HepG2 (cell line): Measurements from ENCODE around the gene FGD2. TPM values are rescaled to one million over a fixed set of nuclear protein-coding genes. Genes with fewer than 3 reads are reported as not detected.

Experiments
- ETV5 ChIP-seq: IDR thresholded peaks from 2 replicates; pipeline ENCODE4 v1.6.1; 2018; ENCODE audit warnings: missing biosample characterization, missing genetic modification reagents, inconsistent platforms, borderline replicate concordance
- FOXO1 ChIP-seq: sonication (generic); formaldehyde crosslinking; IDR thresholded peaks from 2 replicates; pipeline ENCODE4 v1.4.0; 2020; ENCODE audit warnings: missing genetic modification reagents
- PAF1 ChIP-seq: IDR thresholded peaks from 2 replicates; pipeline ENCODE4 v1.6.1; 2016; ENCODE audit warnings: missing genetic modification reagents, missing compliant biosample characterization
- ZNF101 ChIP-seq: sonication (generic); formaldehyde crosslinking; IDR thresholded peaks from 2 replicates; pipeline ENCODE4 v1.4.0; 2020; ENCODE audit warnings: mild to moderate bottlenecking, low read depth, missing genetic modification reagents, borderline replicate concordance
- ZNF569 ChIP-seq: sonication (generic); formaldehyde crosslinking; IDR thresholded peaks from 2 replicates; pipeline ENCODE4 v1.5.0; 2020; ENCODE audit warnings: mild to moderate bottlenecking, missing genetic modification reagents, moderate library complexity, borderline replicate concordance
- ZNF788 ChIP-seq: sonication (generic); formaldehyde crosslinking; IDR thresholded peaks from 2 replicates; pipeline ENCODE4 v1.5.0; 2020; ENCODE audit warnings: mild to moderate bottlenecking, missing genetic modification reagents, borderline replicate concordance
- polyA plus RNA-seq, 8 experiments: library from polyadenylated mRNA; depleted of rRNA in 3 of 8; stranded (reverse) in 7 of 8; unstranded in 1 of 8; fragments of >200 nt; fragmentation: Illumina TruSeq in 4 of 8; extraction: Trizol in 4 of 8; gene quantifications; 2 replicates each; pipeline versions ENCODE4 v1.2.1 to v1.2.3, GENCODE V29; 2011 to 2016; ENCODE audit warnings: low read depth in 4 of 8, missing spikeins in 1 of 8, mixed read lengths in 1 of 8; ENCODE audit not compliant: insufficient read depth in 1 of 8
- total RNA-seq, 5 experiments: library from RNA; depleted of rRNA; stranded (reverse); fragments of >200 nt; fragmentation: Illumina TruSeq; extraction: Trizol; gene quantifications; 2 replicates each; pipeline ENCODE4 v1.2.3, GENCODE V29; 2016; ENCODE audit warnings: low read depth in 1 of 5
- TF ChIP-seq, protein P1 (sequence below): sonication (generic); formaldehyde crosslinking; IDR thresholded peaks from 2 replicates; pipeline ENCODE4 v1.4.0; 2020; ENCODE audit warnings: missing genetic modification reagents, borderline replicate concordance
- TF ChIP-seq, protein P2 (sequence below): sonication (generic); formaldehyde crosslinking; IDR thresholded peaks from 2 replicates; pipeline ENCODE4 v1.4.0; 2020; ENCODE audit warnings: missing genetic modification reagents, borderline replicate concordance
- TF ChIP-seq, protein P3 (sequence below): sonication (generic); formaldehyde crosslinking; IDR thresholded peaks from 2 replicates; pipeline ENCODE4 v1.5.0; 2020; ENCODE audit warnings: mild to moderate bottlenecking, low read depth, missing genetic modification reagents, borderline replicate concordance
- TF ChIP-seq, protein P4 (sequence below): sonication (generic); formaldehyde crosslinking; IDR thresholded peaks from 2 replicates; pipeline ENCODE4 v1.8.0; 2022; ENCODE audit warnings: mild to moderate bottlenecking, missing genetic modification reagents, moderate library complexity
- TF ChIP-seq, protein P5 (sequence below): sonication (generic); formaldehyde crosslinking; IDR thresholded peaks from 2 replicates; pipeline ENCODE4 v1.4.0; 2020; ENCODE audit warnings: mild to moderate bottlenecking, missing genetic modification reagents

FGD2 gene
- total and polyA plus RNA-seq, 2 of the 13 experiments (the other 11 are each of a cell fraction or from before 2014, with no cell fraction given): not detected

DNA sequence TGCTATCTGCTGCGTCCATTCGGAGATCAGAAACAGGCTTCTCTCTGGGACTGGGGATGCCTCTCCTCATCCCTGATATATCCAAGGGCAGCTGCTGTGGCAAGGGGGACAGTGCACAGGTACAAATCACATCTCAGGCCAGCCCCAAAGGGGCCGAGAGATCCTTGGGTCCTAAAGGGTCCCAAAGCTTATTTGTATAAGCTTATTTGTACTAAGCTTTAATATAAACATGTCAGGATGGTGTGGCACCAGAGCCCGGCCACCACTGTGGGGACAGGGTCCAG is 45.3 kb downstream of the FGD2 start (continued):
- TF ChIP-seq, protein P1, sequence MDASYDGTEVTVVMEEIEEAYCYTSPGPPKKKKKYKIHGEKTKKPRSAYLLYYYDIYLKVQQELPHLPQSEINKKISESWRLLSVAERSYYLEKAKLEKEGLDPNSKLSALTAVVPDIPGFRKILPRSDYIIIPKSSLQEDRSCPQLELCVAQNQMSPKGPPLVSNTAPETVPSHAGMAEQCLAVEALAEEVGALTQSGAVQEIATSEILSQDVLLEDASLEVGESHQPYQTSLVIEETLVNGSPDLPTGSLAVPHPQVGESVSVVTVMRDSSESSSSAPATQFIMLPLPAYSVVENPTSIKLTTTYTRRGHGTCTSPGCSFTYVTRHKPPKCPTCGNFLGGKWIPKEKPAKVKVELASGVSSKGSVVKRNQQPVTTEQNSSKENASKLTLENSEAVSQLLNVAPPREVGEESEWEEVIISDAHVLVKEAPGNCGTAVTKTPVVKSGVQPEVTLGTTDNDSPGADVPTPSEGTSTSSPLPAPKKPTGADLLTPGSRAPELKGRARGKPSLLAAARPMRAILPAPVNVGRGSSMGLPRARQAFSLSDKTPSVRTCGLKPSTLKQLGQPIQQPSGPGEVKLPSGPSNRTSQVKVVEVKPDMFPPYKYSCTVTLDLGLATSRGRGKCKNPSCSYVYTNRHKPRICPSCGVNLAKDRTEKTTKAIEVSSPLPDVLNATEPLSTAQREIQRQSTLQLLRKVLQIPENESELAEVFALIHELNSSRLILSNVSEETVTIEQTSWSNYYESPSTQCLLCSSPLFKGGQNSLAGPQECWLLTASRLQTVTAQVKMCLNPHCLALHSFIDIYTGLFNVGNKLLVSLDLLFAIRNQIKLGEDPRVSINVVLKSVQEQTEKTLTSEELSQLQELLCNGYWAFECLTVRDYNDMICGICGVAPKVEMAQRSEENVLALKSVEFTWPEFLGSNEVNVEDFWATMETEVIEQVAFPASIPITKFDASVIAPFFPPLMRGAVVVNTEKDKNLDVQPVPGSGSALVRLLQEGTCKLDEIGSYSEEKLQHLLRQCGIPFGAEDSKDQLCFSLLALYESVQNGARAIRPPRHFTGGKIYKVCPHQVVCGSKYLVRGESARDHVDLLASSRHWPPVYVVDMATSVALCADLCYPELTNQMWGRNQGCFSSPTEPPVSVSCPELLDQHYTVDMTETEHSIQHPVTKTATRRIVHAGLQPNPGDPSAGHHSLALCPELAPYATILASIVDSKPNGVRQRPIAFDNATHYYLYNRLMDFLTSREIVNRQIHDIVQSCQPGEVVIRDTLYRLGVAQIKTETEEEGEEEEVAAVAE (CRISPR knock-in tag): peak; percentile 1; the same call in 1 of the 2 replicates
- TF ChIP-seq ETV5 (CRISPR knock-in tag) (0 out of 2 replicates have a peak, but pooled peaks have one; percentile 8), PAF1 (CRISPR knock-in tag) (no peak), ZNF569 (no peak), ZNF101 (no peak), FOXO1 (CRISPR knock-in tag) (no peak), ZNF788 (CRISPR knock-in tag) (0 out of 2 replicates have a peak, but pooled peaks have one; percentile 60)
- TF ChIP-seq, protein P2, sequence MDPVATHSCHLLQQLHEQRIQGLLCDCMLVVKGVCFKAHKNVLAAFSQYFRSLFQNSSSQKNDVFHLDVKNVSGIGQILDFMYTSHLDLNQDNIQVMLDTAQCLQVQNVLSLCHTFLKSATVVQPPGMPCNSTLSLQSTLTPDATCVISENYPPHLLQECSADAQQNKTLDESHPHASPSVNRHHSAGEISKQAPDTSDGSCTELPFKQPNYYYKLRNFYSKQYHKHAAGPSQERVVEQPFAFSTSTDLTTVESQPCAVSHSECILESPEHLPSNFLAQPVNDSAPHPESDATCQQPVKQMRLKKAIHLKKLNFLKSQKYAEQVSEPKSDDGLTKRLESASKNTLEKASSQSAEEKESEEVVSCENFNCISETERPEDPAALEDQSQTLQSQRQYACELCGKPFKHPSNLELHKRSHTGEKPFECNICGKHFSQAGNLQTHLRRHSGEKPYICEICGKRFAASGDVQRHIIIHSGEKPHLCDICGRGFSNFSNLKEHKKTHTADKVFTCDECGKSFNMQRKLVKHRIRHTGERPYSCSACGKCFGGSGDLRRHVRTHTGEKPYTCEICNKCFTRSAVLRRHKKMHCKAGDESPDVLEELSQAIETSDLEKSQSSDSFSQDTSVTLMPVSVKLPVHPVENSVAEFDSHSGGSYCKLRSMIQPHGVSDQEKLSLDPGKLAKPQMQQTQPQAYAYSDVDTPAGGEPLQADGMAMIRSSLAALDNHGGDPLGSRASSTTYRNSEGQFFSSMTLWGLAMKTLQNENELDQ (CRISPR knock-in tag): no peak
- TF ChIP-seq, protein P3, sequence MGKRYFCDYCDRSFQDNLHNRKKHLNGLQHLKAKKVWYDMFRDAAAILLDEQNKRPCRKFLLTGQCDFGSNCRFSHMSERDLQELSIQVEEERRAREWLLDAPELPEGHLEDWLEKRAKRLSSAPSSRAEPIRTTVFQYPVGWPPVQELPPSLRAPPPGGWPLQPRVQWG (CRISPR knock-in tag): 0 out of 2 replicates have a peak, but pooled peaks have one; percentile 34
- TF ChIP-seq, protein P4, sequence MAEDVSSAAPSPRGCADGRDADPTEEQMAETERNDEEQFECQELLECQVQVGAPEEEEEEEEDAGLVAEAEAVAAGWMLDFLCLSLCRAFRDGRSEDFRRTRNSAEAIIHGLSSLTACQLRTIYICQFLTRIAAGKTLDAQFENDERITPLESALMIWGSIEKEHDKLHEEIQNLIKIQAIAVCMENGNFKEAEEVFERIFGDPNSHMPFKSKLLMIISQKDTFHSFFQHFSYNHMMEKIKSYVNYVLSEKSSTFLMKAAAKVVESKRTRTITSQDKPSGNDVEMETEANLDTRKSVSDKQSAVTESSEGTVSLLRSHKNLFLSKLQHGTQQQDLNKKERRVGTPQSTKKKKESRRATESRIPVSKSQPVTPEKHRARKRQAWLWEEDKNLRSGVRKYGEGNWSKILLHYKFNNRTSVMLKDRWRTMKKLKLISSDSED (CRISPR knock-in tag): no peak
- TF ChIP-seq, protein P5, sequence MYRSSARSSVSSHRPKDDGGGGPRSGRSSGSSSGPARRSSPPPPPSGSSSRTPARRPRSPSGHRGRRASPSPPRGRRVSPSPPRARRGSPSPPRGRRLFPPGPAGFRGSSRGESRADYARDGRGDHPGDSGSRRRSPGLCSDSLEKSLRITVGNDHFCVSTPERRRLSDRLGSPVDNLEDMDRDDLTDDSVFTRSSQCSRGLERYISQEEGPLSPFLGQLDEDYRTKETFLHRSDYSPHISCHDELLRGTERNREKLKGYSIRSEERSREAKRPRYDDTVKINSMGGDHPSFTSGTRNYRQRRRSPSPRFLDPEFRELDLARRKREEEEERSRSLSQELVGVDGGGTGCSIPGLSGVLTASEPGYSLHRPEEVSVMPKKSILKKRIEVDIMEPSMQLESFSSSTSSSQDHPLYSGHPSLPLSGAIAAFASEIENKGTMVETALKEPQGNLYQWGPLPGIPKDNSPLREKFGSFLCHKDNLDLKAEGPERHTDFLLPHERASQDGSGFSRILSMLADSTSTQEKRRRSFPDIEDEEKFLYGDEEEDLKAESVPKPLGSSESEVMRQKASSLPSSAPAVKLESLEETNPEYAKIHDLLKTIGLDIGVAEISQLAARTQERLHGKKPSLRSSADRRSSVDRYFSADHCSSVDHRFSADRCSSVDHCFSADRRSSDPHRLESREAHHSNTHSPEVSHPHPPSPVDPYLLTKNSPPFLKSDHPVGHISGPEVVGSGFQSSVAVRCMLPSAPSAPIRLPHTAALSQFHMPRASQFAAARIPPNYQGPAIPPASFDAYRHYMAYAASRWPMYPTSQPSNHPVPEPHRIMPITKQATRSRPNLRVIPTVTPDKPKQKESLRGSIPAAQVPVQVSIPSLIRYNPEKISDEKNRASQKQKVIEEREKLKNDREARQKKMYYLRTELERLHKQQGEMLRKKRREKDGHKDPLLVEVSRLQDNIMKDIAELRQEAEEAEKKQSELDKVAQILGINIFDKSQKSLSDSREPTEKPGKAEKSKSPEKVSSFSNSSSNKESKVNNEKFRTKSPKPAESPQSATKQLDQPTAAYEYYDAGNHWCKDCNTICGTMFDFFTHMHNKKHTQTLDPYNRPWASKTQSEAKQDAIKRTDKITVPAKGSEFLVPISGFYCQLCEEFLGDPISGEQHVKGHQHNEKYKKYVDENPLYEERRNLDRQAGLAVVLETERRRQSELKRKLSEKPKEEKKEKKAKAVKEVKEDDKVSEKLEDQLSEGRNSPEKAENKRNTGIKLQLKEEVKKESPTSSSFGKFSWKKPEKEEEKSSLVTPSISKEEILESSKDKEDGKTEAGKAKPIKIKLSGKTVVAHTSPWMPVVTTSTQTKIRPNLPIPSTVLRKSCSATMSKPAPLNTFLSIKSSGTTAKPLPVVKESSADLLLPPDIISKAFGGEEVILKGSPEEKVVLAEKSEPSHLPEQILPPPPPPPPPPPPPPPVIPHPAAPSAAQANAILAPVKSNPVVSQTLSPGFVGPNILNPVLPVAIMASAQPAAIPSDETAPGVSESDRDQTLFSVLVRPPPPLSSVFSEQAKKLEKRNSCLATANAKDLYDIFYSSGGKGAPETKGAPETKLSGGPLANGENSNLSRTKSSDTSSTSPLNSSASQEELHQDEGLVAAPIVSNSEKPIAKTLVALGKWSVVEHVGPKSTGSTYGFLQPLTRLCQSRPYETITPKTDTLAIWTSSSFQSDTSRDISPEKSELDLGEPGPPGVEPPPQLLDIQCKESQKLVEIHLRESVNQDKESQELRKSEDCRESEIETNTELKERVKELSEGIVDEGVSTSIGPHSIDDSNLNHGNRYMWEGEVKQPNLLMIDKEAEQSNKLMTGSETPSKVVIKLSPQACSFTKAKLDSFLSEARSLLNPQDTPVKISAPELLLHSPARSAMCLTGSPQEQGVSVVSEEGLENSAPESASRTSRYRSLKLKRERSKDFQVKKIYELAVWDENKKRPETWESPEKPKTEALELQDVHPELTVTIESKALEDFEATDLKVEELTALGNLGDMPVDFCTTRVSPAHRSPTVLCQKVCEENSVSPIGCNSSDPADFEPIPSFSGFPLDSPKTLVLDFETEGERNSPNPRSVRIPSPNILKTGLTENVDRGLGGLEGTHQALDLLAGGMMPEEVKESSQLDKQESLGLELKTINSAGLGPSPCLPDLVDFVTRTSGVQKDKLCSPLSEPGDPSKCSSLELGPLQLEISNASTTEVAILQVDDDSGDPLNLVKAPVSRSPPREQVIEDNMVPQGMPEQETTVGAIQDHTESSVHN (CRISPR knock-in tag): no peak
